Measurements from ENCODE around the gene EFCAB8. TPM values are rescaled to one million over a fixed set of nuclear protein-coding genes. Genes with fewer than 3 reads are reported as not detected.
A peak's percentile ranks its signal among the peaks of the same experiment; 100 is the strongest.

The EFCAB8 gene
- total RNA-seq, 1 experiment from 2014 or later = 1.8 TPM

DNA sequence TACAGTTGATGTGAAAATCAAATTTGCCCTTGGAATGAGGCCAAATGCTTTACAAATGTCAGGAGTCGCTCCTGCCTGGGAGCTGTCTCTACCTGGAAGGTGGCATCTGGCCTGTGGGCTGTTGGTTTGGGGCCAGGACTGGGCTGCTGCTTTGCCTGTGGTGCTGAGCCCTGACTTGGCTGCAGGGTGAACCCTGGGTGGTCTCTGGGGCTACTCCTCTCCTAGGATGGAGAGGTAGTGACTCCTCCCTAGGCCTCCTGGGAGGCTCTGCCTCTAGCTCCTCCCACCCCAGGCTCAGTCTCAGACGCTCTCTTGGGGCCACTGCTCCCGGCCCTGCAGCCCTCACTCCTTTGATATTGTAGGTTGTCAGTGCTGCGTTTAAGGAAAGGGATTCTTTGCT lies 47.5 kb downstream of the EFCAB8 start:
- no peaks in the 10 kb centered on the region for H3K36me3 Mint-ChIP-seq (ENCODE audit: insufficient read depth, unreplicated experiment)
- ChIA-PET CTCF (interaction anchor here (0.6 to 1.2 kb wide), 2 partner anchors 18 to 385 kb away, joined by 3 read pairs; no protein-coding TSS in a partner anchor), POLR2A (no interaction called here)
- TF ChIP-seq, protein P1, sequence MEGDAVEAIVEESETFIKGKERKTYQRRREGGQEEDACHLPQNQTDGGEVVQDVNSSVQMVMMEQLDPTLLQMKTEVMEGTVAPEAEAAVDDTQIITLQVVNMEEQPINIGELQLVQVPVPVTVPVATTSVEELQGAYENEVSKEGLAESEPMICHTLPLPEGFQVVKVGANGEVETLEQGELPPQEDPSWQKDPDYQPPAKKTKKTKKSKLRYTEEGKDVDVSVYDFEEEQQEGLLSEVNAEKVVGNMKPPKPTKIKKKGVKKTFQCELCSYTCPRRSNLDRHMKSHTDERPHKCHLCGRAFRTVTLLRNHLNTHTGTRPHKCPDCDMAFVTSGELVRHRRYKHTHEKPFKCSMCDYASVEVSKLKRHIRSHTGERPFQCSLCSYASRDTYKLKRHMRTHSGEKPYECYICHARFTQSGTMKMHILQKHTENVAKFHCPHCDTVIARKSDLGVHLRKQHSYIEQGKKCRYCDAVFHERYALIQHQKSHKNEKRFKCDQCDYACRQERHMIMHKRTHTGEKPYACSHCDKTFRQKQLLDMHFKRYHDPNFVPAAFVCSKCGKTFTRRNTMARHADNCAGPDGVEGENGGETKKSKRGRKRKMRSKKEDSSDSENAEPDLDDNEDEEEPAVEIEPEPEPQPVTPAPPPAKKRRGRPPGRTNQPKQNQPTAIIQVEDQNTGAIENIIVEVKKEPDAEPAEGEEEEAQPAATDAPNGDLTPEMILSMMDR (IDR thresholded peaks at IDR 0.05; ENCODE audit: insufficient read depth in 1 of 2, low read depth in 1 of 2, low read length in 1 of 2, severe bottlenecking in 1 of 2, unreplicated experiment in 1 of 2) = no peak
- BruUV-seq (replicated peaks) = no TSS peak
- no peaks in the 10 kb centered on the region for H3K4me1 Mint-ChIP-seq (ENCODE audit: low read depth, unreplicated experiment)
- peaks cover 5% of the 10 kb centered on the region for H3K27me3 Mint-ChIP-seq (ENCODE audit: insufficient read depth, unreplicated experiment)
- intact Hi-C loops (cut with micrococcal nuclease; ENCODE audit: unreplicated experiment) = loop anchor here (10.0 kb wide), 1 partner anchor 99 kb away; the partner anchor contains the start of genes BPIFB2 and SUN5
- H3K9me3 ChIP-seq = no peaks in the 10 kb centered on the region
- no peak overlapping the region for H3K27ac Mint-ChIP-seq (ENCODE audit: unreplicated experiment)
- H3K36me3 ChIP-seq (ENCODE audit: control insufficient read depth, insufficient read depth, low read length) = no peaks in the 10 kb centered on the region
- H3K4me1 ChIP-seq = no peaks in the 10 kb centered on the region
- H3K4me3 Mint-ChIP-seq (ENCODE audit: unreplicated experiment) = no peak overlapping the region
- no peak overlapping the region for H3K4me3 ChIP-seq (ENCODE audit: low read depth, low read length)
- no peak for DNase-seq
- no peaks in the 10 kb centered on the region for H3K9me3 Mint-ChIP-seq (ENCODE audit: unreplicated experiment)
- H3K27me3 ChIP-seq (replicated peaks; ENCODE audit: control insufficient read depth, insufficient read depth, low read length) = no peaks in the 10 kb centered on the region

DNA sequence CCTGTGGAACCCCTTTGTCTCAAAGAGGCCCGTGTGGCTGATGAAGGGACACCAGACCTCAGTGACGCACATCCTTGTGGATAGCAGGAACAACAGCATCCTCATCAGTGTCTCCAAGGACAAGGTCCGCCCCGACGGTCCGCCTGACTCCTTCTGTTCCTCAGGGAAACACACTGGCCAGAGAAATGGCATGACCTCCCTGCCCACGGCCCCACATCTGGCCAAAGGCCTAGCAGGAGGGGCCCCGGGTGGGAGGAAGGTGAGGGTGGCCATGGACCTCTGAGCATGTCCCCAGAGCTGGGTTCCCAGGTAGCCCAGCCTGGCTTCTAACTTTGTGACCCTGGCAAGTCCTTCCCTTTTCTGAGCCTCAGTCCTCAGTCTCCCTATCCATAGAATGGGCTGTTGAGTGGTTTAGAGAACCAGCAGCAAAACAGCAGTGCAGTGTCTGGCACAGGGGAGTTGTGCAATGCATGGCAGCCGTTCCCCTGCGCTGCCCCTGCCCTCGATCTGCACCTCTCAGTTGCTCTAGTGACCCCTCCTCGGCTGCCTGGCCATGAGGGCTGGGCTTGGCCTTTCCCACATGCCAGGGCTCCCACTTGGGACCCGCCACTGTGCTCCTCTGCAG lies 48.3 kb downstream of the EFCAB8 start:
- Mint-ChIP-seq H3K27ac (ENCODE audit: unreplicated experiment) (no peak overlapping the region), H3K4me3 (ENCODE audit: unreplicated experiment) (no peak overlapping the region), H3K36me3 (ENCODE audit: insufficient read depth, unreplicated experiment) (no peaks in the 10 kb centered on the region), H3K4me1 (ENCODE audit: low read depth, unreplicated experiment) (no peaks in the 10 kb centered on the region), H3K9me3 (ENCODE audit: unreplicated experiment) (no peaks in the 10 kb centered on the region), H3K27me3 (ENCODE audit: insufficient read depth, unreplicated experiment) (peaks cover 7% of the 10 kb centered on the region)
- H3K27me3 ChIP-seq (replicated peaks; ENCODE audit: control insufficient read depth, insufficient read depth, low read length) = no peaks in the 10 kb centered on the region
- no peak overlapping the region for H3K4me3 ChIP-seq (ENCODE audit: low read depth, low read length)
- DNase-seq = no peak
- TF ChIP-seq, protein P1 (IDR thresholded peaks at IDR 0.05; ENCODE audit: insufficient read depth in 1 of 2, low read depth in 1 of 2, low read length in 1 of 2, severe bottlenecking in 1 of 2, unreplicated experiment in 1 of 2) = no peak
- H3K36me3 ChIP-seq (ENCODE audit: control insufficient read depth, insufficient read depth, low read length) = no peaks in the 10 kb centered on the region
- no peaks in the 10 kb centered on the region for H3K4me1 ChIP-seq
- no peaks in the 10 kb centered on the region for H3K9me3 ChIP-seq
- ChIA-PET POLR2A (no interaction called here), CTCF (interaction anchor here (0.6 kb wide), 1 partner anchor 18 kb away, joined by 3 read pairs; no protein-coding TSS in a partner anchor)
- no TSS peak for BruUV-seq (replicated peaks)
- intact Hi-C loops (cut with micrococcal nuclease; ENCODE audit: unreplicated experiment) = loop anchor here (10.0 kb wide), 1 partner anchor 98 kb away; the partner anchor contains the start of genes BPIFB2 and SUN5

DNA sequence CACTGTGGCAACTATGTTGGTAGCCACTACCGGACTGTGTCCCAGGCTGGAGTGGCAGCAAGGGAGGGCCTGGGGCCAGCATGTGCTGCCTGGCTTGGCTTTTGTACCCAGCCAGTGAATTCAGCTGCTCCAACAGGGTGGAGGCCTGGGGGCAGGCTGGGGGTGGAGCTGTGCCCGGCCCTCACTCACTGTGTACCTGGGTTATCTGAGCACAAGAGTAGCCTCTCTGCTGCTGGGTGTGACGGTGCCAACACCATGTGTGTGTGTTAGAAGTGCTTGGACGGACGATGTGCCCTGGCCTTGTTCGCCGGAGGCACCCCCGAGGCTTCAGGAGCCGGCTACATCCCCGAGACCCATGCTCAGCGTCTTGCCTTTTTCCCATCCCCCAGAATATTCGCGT lies 49.2 kb downstream of the EFCAB8 start:
- H3K4me1 Mint-ChIP-seq (ENCODE audit: low read depth, unreplicated experiment) = no peaks in the 10 kb centered on the region
- peaks cover 7% of the 10 kb centered on the region for H3K27me3 Mint-ChIP-seq (ENCODE audit: insufficient read depth, unreplicated experiment)
- Histone ChIP-seq H3K4me1 (no peaks in the 10 kb centered on the region), H3K9me3 (no peaks in the 10 kb centered on the region), H3K27me3 (replicated peaks; ENCODE audit: control insufficient read depth, insufficient read depth, low read length) (no peaks in the 10 kb centered on the region), H3K36me3 (ENCODE audit: control insufficient read depth, insufficient read depth, low read length) (no peaks in the 10 kb centered on the region), H3K4me3 (ENCODE audit: low read depth, low read length) (no peak overlapping the region)
- ChIA-PET POLR2A (no interaction called here), CTCF (no interaction called here)
- TF ChIP-seq, protein P1 (IDR thresholded peaks at IDR 0.05; ENCODE audit: insufficient read depth in 1 of 2, low read depth in 1 of 2, low read length in 1 of 2, severe bottlenecking in 1 of 2, unreplicated experiment in 1 of 2) = no peak
- intact Hi-C loops (cut with micrococcal nuclease; ENCODE audit: unreplicated experiment) = loop anchor here (10.0 kb wide), 1 partner anchor 97 kb away; the partner anchor contains the start of genes BPIFB2 and SUN5
- peak in 1 of 2 experiments; percentile 39 for DNase-seq
- H3K4me3 Mint-ChIP-seq (ENCODE audit: unreplicated experiment) = no peak overlapping the region
- no peak overlapping the region for H3K27ac Mint-ChIP-seq (ENCODE audit: unreplicated experiment)
- no peaks in the 10 kb centered on the region for H3K9me3 Mint-ChIP-seq (ENCODE audit: unreplicated experiment)
- no TSS peak for BruUV-seq (replicated peaks)
- H3K36me3 Mint-ChIP-seq (ENCODE audit: insufficient read depth, unreplicated experiment) = no peaks in the 10 kb centered on the region

Measured in Caco-2 (cell line).